ENCODE results near the gene GLT1D1.
"Not testable (repeated sequence)": the region's sequence is repeated elsewhere in the genome, so short reads cannot be mapped to it uniquely, and the experiment has no call there.

GLT1D1 gene

GRCh38 chr12:128852885-128853599 is at the start of gene GLT1D1:
Gene GLT1D1 (plus strand): TSS chr12:128853478. CDS start chr12:128853582, 104 bp downstream.
- Histone ChIP-seq H3K4me3 (ENCODE audit: low read depth, low read length) (peak within 1 kb of the TSS; percentile 60), H3K27me3 (ENCODE audit: insufficient read depth, low read depth, severe bottlenecking) (no peaks in the 10 kb centered on the region), H3K36me3 (no peaks in the 10 kb centered on the region), H3K9me3 (ENCODE audit: severe bottlenecking) (no peaks in the 10 kb centered on the region), H3K27ac (peak within 1 kb of the TSS; percentile 71)
- TF ChIP-seq CTCF (IDR thresholded peaks at IDR 0.05; ENCODE audit: low read depth, low read length) = no peak
- no peak for DNase-seq

GRCh38 chr12:128803788-128804187 is 49.5 kb upstream of the GLT1D1 start:
- no peak overlapping the region for H3K4me3 ChIP-seq (ENCODE audit: low read depth, low read length)
- H3K27ac ChIP-seq = no peak overlapping the region
- no peak for DNase-seq
- no peak for TF ChIP-seq CTCF (IDR thresholded peaks at IDR 0.05; ENCODE audit: low read depth, low read length)
- peaks cover 65% of the 10 kb centered on the region for H3K36me3 ChIP-seq
- no peaks in the 10 kb centered on the region for H3K9me3 ChIP-seq (ENCODE audit: severe bottlenecking)
- no peaks in the 10 kb centered on the region for H3K27me3 ChIP-seq (ENCODE audit: insufficient read depth, low read depth, severe bottlenecking)

- H3K27ac ChIP-seq = no peak overlapping the region
- no peak for DNase-seq
- no peaks in the 10 kb centered on the region for H3K9me3 ChIP-seq (ENCODE audit: severe bottlenecking)
- no peaks in the 10 kb centered on the region for H3K27me3 ChIP-seq (ENCODE audit: insufficient read depth, low read depth, severe bottlenecking)
- peaks cover 67% of the 10 kb centered on the region for H3K36me3 ChIP-seq
- no peak overlapping the region for H3K4me3 ChIP-seq (ENCODE audit: low read depth, low read length)
- no peak for TF ChIP-seq CTCF (IDR thresholded peaks at IDR 0.05; ENCODE audit: low read depth, low read length)
Measured at GRCh38 chr12:128804762-128805161, 48.5 kb upstream of the GLT1D1 start.

GRCh38 chr12:128805406-128805805 is 47.9 kb upstream of the GLT1D1 start:
- not testable (repeated sequence) for H3K27ac ChIP-seq; H3K9me3 ChIP-seq (ENCODE audit: severe bottlenecking); H3K4me3 ChIP-seq (ENCODE audit: low read depth, low read length); H3K27me3 ChIP-seq (ENCODE audit: insufficient read depth, low read depth, severe bottlenecking); DNase-seq
- peaks cover 60% of the 10 kb centered on the region for H3K36me3 ChIP-seq

GRCh38 chr12:128806573-128806972 is 46.7 kb upstream of the GLT1D1 start:
- DNase-seq = no peak
- H3K27ac ChIP-seq = no peak overlapping the region
- no peak overlapping the region for H3K4me3 ChIP-seq (ENCODE audit: low read depth, low read length)
- no peaks in the 10 kb centered on the region for H3K27me3 ChIP-seq (ENCODE audit: insufficient read depth, low read depth, severe bottlenecking)
- TF ChIP-seq CTCF (IDR thresholded peaks at IDR 0.05; ENCODE audit: low read depth, low read length) = no peak
- no peaks in the 10 kb centered on the region for H3K9me3 ChIP-seq (ENCODE audit: severe bottlenecking)
- peaks cover 50% of the 10 kb centered on the region for H3K36me3 ChIP-seq

- no peak overlapping the region for H3K27ac ChIP-seq
- H3K36me3 ChIP-seq = peaks cover 53% of the 10 kb centered on the region
- no peaks in the 10 kb centered on the region for H3K9me3 ChIP-seq (ENCODE audit: severe bottlenecking)
- no peak for DNase-seq
- no peak for TF ChIP-seq CTCF (IDR thresholded peaks at IDR 0.05; ENCODE audit: low read depth, low read length)
- no peaks in the 10 kb centered on the region for H3K27me3 ChIP-seq (ENCODE audit: insufficient read depth, low read depth, severe bottlenecking)
- no peak overlapping the region for H3K4me3 ChIP-seq (ENCODE audit: low read depth, low read length)
Measured at GRCh38 chr12:128807161-128807724, 46.0 kb upstream of the GLT1D1 start.

Data from WERI-Rb-1 (cell line).